ENCODE measurements around the gene PGA3. TPM values are rescaled to one million over a fixed set of nuclear protein-coding genes. Genes with fewer than 3 reads are reported as not detected.
A peak's percentile ranks its signal among the peaks of the same experiment; 100 is the strongest.
"Not testable (repeated sequence)": the region's sequence is repeated elsewhere in the genome, so short reads cannot be mapped to it uniquely, and the experiment has no call there.

Gene PGA3
- total RNA-seq, 2 donors from 2014 or later = not detected

GRCh38 chr11:61240875-61241274, 37.6 kb downstream of the PGA3 start, which contains the start of gene PGA5:
TSS of gene PGA5 (plus strand) at chr11:61241175. CDS start at chr11:61241227, 52 bp downstream.
- ATAC-seq (replicated peaks); H3K27ac Mint-ChIP-seq; H3K4me1 Mint-ChIP-seq; H3K4me3 Mint-ChIP-seq; H3K27me3 Mint-ChIP-seq; H3K36me3 Mint-ChIP-seq (ENCODE audit: low read depth); H3K9me3 Mint-ChIP-seq: not testable (repeated sequence)

- not testable (repeated sequence) for H3K9me3 Mint-ChIP-seq; ATAC-seq (replicated peaks); H3K4me1 Mint-ChIP-seq; H3K36me3 Mint-ChIP-seq (ENCODE audit: low read depth); H3K27me3 Mint-ChIP-seq; H3K4me3 Mint-ChIP-seq; H3K27ac Mint-ChIP-seq
Observed at GRCh38 chr11:61241526-61241925, 38.2 kb downstream of the PGA3 start.

- not testable (repeated sequence) for H3K9me3 Mint-ChIP-seq; H3K27me3 Mint-ChIP-seq; H3K36me3 Mint-ChIP-seq (ENCODE audit: low read depth); H3K4me3 Mint-ChIP-seq; ATAC-seq (replicated peaks); H3K4me1 Mint-ChIP-seq; H3K27ac Mint-ChIP-seq
Observed at GRCh38 chr11:61245284-61245964, 42.1 kb downstream of the PGA3 start.

- ATAC-seq (replicated peaks); H3K27ac Mint-ChIP-seq; H3K4me3 Mint-ChIP-seq; H3K36me3 Mint-ChIP-seq (ENCODE audit: low read depth); H3K4me1 Mint-ChIP-seq; H3K9me3 Mint-ChIP-seq; H3K27me3 Mint-ChIP-seq: not testable (repeated sequence)
Observed at GRCh38 chr11:61248071-61248470, 44.8 kb downstream of the PGA3 start.

GRCh38 chr11:61249201-61249600, 45.9 kb downstream of the PGA3 start:
- H3K4me3 Mint-ChIP-seq; H3K9me3 Mint-ChIP-seq; ATAC-seq (replicated peaks); H3K36me3 Mint-ChIP-seq (ENCODE audit: low read depth); H3K4me1 Mint-ChIP-seq; H3K27me3 Mint-ChIP-seq; H3K27ac Mint-ChIP-seq: not testable (repeated sequence)

- H3K4me3 Mint-ChIP-seq; H3K36me3 Mint-ChIP-seq (ENCODE audit: low read depth); H3K27me3 Mint-ChIP-seq; H3K27ac Mint-ChIP-seq; H3K4me1 Mint-ChIP-seq; H3K9me3 Mint-ChIP-seq; ATAC-seq (replicated peaks): not testable (repeated sequence)
Observed at GRCh38 chr11:61250796-61251765, 47.8 kb downstream of the PGA3 start.

- not testable (repeated sequence) for ATAC-seq (replicated peaks); H3K27ac Mint-ChIP-seq; H3K4me3 Mint-ChIP-seq; H3K27me3 Mint-ChIP-seq; H3K36me3 Mint-ChIP-seq (ENCODE audit: low read depth); H3K4me1 Mint-ChIP-seq; H3K9me3 Mint-ChIP-seq
Observed at GRCh38 chr11:61252332-61252731, 49.0 kb downstream of the PGA3 start.

- no peaks in the 10 kb centered on the region for H3K9me3 Mint-ChIP-seq
Observed at GRCh38 chr11:61254403-61255025, 51.2 kb downstream of the PGA3 start.

GRCh38 chr11:61256710-61257482, 53.6 kb downstream of the PGA3 start:
- H3K27ac Mint-ChIP-seq = peak overlapping the region; percentile 41
- H3K4me1 Mint-ChIP-seq = no peaks in the 10 kb centered on the region
- no peaks in the 10 kb centered on the region for H3K9me3 Mint-ChIP-seq
- ATAC-seq (replicated peaks) = no peak
- no peak overlapping the region for H3K4me3 Mint-ChIP-seq
- H3K27me3 Mint-ChIP-seq = peaks cover 7% of the 10 kb centered on the region
- no peaks in the 10 kb centered on the region for H3K36me3 Mint-ChIP-seq (ENCODE audit: low read depth)

More at GRCh38 chr11:61254403-61255025, 51.2 kb downstream of the PGA3 start:
- Mint-ChIP-seq H3K4me3 (no peak overlapping the region), H3K36me3 (ENCODE audit: low read depth) (no peaks in the 10 kb centered on the region), H3K27ac (no peak overlapping the region), H3K27me3 (peaks cover 3% of the 10 kb centered on the region), H3K4me1 (no peaks in the 10 kb centered on the region)
- peak; percentile 93 for ATAC-seq (replicated peaks)

- Mint-ChIP-seq H3K9me3 (no peaks in the 10 kb centered on the region), H3K36me3 (ENCODE audit: low read depth) (no peaks in the 10 kb centered on the region), H3K27me3 (peaks cover 7% of the 10 kb centered on the region), H3K4me1 (no peaks in the 10 kb centered on the region), H3K27ac (no peak overlapping the region), H3K4me3 (no peak overlapping the region)
- ATAC-seq (replicated peaks) = no peak
Observed at GRCh38 chr11:61258546-61258945, 55.2 kb downstream of the PGA3 start.

GRCh38 chr11:61259363-61259762, 56.0 kb downstream of the PGA3 start:
- H3K4me1 Mint-ChIP-seq = no peaks in the 10 kb centered on the region
- H3K36me3 Mint-ChIP-seq (ENCODE audit: low read depth) = no peaks in the 10 kb centered on the region
- no peak overlapping the region for H3K27ac Mint-ChIP-seq
- H3K27me3 Mint-ChIP-seq = peaks cover 7% of the 10 kb centered on the region
- no peak for ATAC-seq (replicated peaks)
- no peak overlapping the region for H3K4me3 Mint-ChIP-seq
- no peaks in the 10 kb centered on the region for H3K9me3 Mint-ChIP-seq

Data from activated T-helper 17 cell treated with anti-CD3 and anti-CD28 coated beads, Interleukin-2, amount 50 U/mL, for 72 hours (primary cell).